ENCODE results near the gene DLG2.

The DLG2 gene

GRCh38 chr11:83978942-83979341 lies 1648.2 kb downstream of the DLG2 start:
- H3K27ac ChIP-seq (ENCODE audit: low read depth, low read length) = no peak overlapping the region
- no peaks in the 10 kb centered on the region for H3K27me3 ChIP-seq (ENCODE audit: control insufficient read depth, insufficient read depth, low read length)
- peaks cover 5% of the 10 kb centered on the region; the same call in 1 of the 2 replicates for H3K4me1 ChIP-seq (ENCODE audit: control insufficient read depth, insufficient read depth, low read length)
- no peaks in the 10 kb centered on the region for H3K9me3 ChIP-seq (ENCODE audit: control insufficient read depth, insufficient read depth, low read depth, low read length)
- no peaks in the 10 kb centered on the region for H3K36me3 ChIP-seq (ENCODE audit: control insufficient read depth, insufficient read depth, low read length)
- no peak overlapping the region for H3K4me3 ChIP-seq (ENCODE audit: low read depth, low read length)
- no peak overlapping the region for H3K9ac ChIP-seq (ENCODE audit: low read length)

DNA sequence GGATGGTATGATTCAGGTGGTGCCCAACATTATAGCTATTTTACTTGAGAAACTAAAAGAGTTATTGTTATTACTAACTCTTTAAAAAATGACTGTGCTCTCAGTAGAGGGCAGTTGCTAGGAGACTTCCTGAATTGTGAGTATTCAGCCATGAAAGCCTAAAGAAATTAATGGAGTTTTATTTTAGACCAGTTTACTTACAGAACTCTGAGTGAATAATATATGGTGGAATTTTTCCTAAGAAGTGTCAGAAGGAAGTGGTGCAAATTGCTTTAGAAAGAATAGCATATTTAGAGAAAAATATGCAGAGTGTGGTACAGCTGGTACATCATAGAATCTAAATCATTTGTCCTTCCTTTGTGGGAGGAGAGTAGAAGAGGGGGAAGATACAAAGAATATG lies 1651.1 kb downstream of the DLG2 start:
- H3K4me1 ChIP-seq (ENCODE audit: control insufficient read depth, insufficient read depth, low read length) = peaks cover 9% of the 10 kb centered on the region; the same call in 1 of the 2 replicates
- no peaks in the 10 kb centered on the region for H3K9me3 ChIP-seq (ENCODE audit: control insufficient read depth, insufficient read depth, low read depth, low read length)
- no peak overlapping the region for H3K9ac ChIP-seq (ENCODE audit: low read length)
- no peaks in the 10 kb centered on the region for H3K27me3 ChIP-seq (ENCODE audit: control insufficient read depth, insufficient read depth, low read length)
- no peaks in the 10 kb centered on the region for H3K36me3 ChIP-seq (ENCODE audit: control insufficient read depth, insufficient read depth, low read length)
- no peak overlapping the region for H3K27ac ChIP-seq (ENCODE audit: low read depth, low read length)
- no peak overlapping the region for H3K4me3 ChIP-seq (ENCODE audit: low read depth, low read length)

GRCh38 chr11:83972536-83972935 lies 1654.6 kb downstream of the DLG2 start:
- Histone ChIP-seq H3K36me3 (ENCODE audit: control insufficient read depth, insufficient read depth, low read length) (no peaks in the 10 kb centered on the region), H3K9ac (ENCODE audit: low read length) (no peak overlapping the region), H3K4me1 (ENCODE audit: control insufficient read depth, insufficient read depth, low read length) (peaks cover 6% of the 10 kb centered on the region; the same call in 1 of the 2 replicates), H3K27ac (ENCODE audit: low read depth, low read length) (no peak overlapping the region), H3K9me3 (ENCODE audit: control insufficient read depth, insufficient read depth, low read depth, low read length) (no peaks in the 10 kb centered on the region), H3K4me3 (ENCODE audit: low read depth, low read length) (no peak overlapping the region), H3K27me3 (ENCODE audit: control insufficient read depth, insufficient read depth, low read length) (no peaks in the 10 kb centered on the region)

DNA sequence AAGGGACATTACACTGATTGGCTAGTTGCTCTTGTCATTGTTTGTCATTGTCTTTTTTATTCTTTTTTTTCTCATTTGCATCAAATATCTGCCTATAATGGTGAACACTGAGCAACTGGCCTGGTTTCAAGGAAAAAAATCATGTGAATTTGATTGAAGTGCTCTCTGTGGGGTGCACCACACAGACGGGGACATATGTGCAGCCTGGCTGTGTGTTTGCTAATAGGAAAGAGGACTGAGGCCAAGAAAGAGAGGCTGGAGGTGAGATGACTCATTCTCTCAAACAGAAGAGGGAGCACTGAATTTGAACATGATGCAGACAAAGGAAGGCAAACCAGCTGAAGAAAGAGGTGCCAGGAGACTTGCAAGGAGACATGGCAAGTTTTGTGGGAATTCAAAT lies 1656.1 kb downstream of the DLG2 start:
- no peaks in the 10 kb centered on the region for H3K27me3 ChIP-seq (ENCODE audit: control insufficient read depth, insufficient read depth, low read length)
- H3K9me3 ChIP-seq (ENCODE audit: control insufficient read depth, insufficient read depth, low read depth, low read length) = no peaks in the 10 kb centered on the region
- H3K9ac ChIP-seq (ENCODE audit: low read length) = no peak overlapping the region
- H3K4me3 ChIP-seq (ENCODE audit: low read depth, low read length) = no peak overlapping the region
- H3K4me1 ChIP-seq (ENCODE audit: control insufficient read depth, insufficient read depth, low read length) = peaks cover 6% of the 10 kb centered on the region; the same call in 1 of the 2 replicates
- no peaks in the 10 kb centered on the region for H3K36me3 ChIP-seq (ENCODE audit: control insufficient read depth, insufficient read depth, low read length)
- no peak overlapping the region for H3K27ac ChIP-seq (ENCODE audit: low read depth, low read length)

GRCh38 chr11:83970061-83970671 lies 1657.0 kb downstream of the DLG2 start:
- Histone ChIP-seq H3K9me3 (ENCODE audit: control insufficient read depth, insufficient read depth, low read depth, low read length) (no peaks in the 10 kb centered on the region), H3K27me3 (ENCODE audit: control insufficient read depth, insufficient read depth, low read length) (no peaks in the 10 kb centered on the region), H3K4me1 (ENCODE audit: control insufficient read depth, insufficient read depth, low read length) (peaks cover 6% of the 10 kb centered on the region; the same call in 1 of the 2 replicates), H3K4me3 (ENCODE audit: low read depth, low read length) (no peak overlapping the region), H3K9ac (ENCODE audit: low read length) (no peak overlapping the region), H3K27ac (ENCODE audit: low read depth, low read length) (no peak overlapping the region), H3K36me3 (ENCODE audit: control insufficient read depth, insufficient read depth, low read length) (no peaks in the 10 kb centered on the region)

DNA sequence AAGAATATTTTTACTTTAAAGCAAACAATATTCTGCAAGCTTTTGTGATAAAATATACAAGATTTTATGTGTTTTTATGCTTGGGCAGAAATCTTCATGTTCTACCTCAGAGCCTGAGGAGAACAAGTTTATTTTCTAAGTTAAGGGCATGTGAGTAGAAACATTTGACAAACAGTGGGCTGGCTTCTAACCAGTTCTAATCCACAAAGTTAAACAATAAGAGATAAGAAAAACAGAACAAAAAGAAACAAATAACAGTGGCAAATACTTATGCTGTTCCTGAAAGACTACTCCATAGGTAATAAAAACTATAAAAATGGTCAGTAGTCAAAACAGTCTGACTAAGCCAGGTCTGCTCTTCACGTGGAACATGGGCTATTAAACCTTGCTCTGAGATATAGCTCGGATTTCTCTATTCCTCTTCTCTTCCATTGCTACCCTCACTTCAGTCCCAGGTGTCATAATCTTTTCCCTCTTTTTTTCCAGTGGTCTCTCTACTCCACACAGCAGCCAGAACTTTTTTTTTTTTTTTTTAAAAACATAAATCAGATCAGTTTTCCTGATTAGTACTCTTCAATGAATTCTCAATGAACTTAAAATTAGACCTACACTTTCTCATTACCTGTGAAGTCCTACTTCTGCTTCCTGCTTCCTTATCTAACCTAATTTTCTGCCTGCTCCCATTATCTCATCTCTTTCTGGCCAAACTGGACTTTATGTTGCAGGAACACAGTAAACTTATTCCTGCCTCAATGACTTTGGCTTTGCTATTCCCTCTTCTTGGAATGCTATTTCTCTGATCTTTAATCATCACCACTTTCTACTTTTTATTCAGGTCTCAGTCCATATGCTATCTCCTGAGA lies 1669.9 kb downstream of the DLG2 start:
- Histone ChIP-seq H3K4me1 (ENCODE audit: control insufficient read depth, insufficient read depth, low read length) (no peaks in the 10 kb centered on the region), H3K9ac (ENCODE audit: low read length) (no peak overlapping the region), H3K27me3 (ENCODE audit: control insufficient read depth, insufficient read depth, low read length) (no peaks in the 10 kb centered on the region), H3K36me3 (ENCODE audit: control insufficient read depth, insufficient read depth, low read length) (no peaks in the 10 kb centered on the region), H3K27ac (ENCODE audit: low read depth, low read length) (no peak overlapping the region), H3K9me3 (ENCODE audit: control insufficient read depth, insufficient read depth, low read depth, low read length) (no peaks in the 10 kb centered on the region), H3K4me3 (ENCODE audit: low read depth, low read length) (no peak overlapping the region)

GRCh38 chr11:83956119-83956697 lies 1670.9 kb downstream of the DLG2 start:
- H3K27me3 ChIP-seq (ENCODE audit: control insufficient read depth, insufficient read depth, low read length) = no peaks in the 10 kb centered on the region

GRCh38 chr11:83954780-83955179 lies 1672.4 kb downstream of the DLG2 start:
- Histone ChIP-seq H3K9me3 (ENCODE audit: control insufficient read depth, insufficient read depth, low read depth, low read length) (no peaks in the 10 kb centered on the region), H3K4me3 (ENCODE audit: low read depth, low read length) (no peak overlapping the region), H3K27me3 (ENCODE audit: control insufficient read depth, insufficient read depth, low read length) (no peaks in the 10 kb centered on the region)

More at GRCh38 chr11:83956119-83956697, 1670.9 kb downstream of the DLG2 start:
- Histone ChIP-seq H3K9me3 (ENCODE audit: control insufficient read depth, insufficient read depth, low read depth, low read length) (no peaks in the 10 kb centered on the region), H3K4me1 (ENCODE audit: control insufficient read depth, insufficient read depth, low read length) (peaks cover 6% of the 10 kb centered on the region; the same call in 1 of the 2 replicates), H3K4me3 (ENCODE audit: low read depth, low read length) (no peak overlapping the region), H3K27ac (ENCODE audit: low read depth, low read length) (no peak overlapping the region), H3K9ac (ENCODE audit: low read length) (no peak overlapping the region), H3K36me3 (ENCODE audit: control insufficient read depth, insufficient read depth, low read length) (no peaks in the 10 kb centered on the region)

GRCh38 chr11:83951521-83951920 lies 1675.6 kb downstream of the DLG2 start:
- no peak overlapping the region for H3K4me3 ChIP-seq (ENCODE audit: low read depth, low read length)
- H3K27ac ChIP-seq (ENCODE audit: low read depth, low read length) = no peak overlapping the region
- peaks cover 18% of the 10 kb centered on the region for H3K4me1 ChIP-seq (ENCODE audit: control insufficient read depth, insufficient read depth, low read length)
- H3K27me3 ChIP-seq (ENCODE audit: control insufficient read depth, insufficient read depth, low read length) = no peaks in the 10 kb centered on the region
- no peaks in the 10 kb centered on the region for H3K36me3 ChIP-seq (ENCODE audit: control insufficient read depth, insufficient read depth, low read length)
- H3K9me3 ChIP-seq (ENCODE audit: control insufficient read depth, insufficient read depth, low read depth, low read length) = no peaks in the 10 kb centered on the region
- no peak overlapping the region for H3K9ac ChIP-seq (ENCODE audit: low read length)

More at GRCh38 chr11:83954780-83955179, 1672.4 kb downstream of the DLG2 start:
- no peak overlapping the region for H3K9ac ChIP-seq (ENCODE audit: low read length)
- H3K4me1 ChIP-seq (ENCODE audit: control insufficient read depth, insufficient read depth, low read length) = peaks cover 7% of the 10 kb centered on the region; the same call in 1 of the 2 replicates
- no peak overlapping the region for H3K27ac ChIP-seq (ENCODE audit: low read depth, low read length)
- H3K36me3 ChIP-seq (ENCODE audit: control insufficient read depth, insufficient read depth, low read length) = no peaks in the 10 kb centered on the region

- Histone ChIP-seq H3K4me1 (ENCODE audit: control insufficient read depth, insufficient read depth, low read length) (peaks cover 18% of the 10 kb centered on the region), H3K4me3 (ENCODE audit: low read depth, low read length) (no peak overlapping the region), H3K36me3 (ENCODE audit: control insufficient read depth, insufficient read depth, low read length) (no peaks in the 10 kb centered on the region), H3K9ac (ENCODE audit: low read length) (no peak overlapping the region), H3K27me3 (ENCODE audit: control insufficient read depth, insufficient read depth, low read length) (no peaks in the 10 kb centered on the region), H3K9me3 (ENCODE audit: control insufficient read depth, insufficient read depth, low read depth, low read length) (0 out of 2 replicates have a peak, but pooled peaks cover 2% of the 10 kb centered on the region), H3K27ac (ENCODE audit: low read depth, low read length) (no peak overlapping the region)
These were observed 1678.9 kb downstream of the DLG2 start for GRCh38 chr11:83948200-83948599.

- H3K4me3 ChIP-seq (ENCODE audit: low read depth, low read length) = no peak overlapping the region
- H3K36me3 ChIP-seq (ENCODE audit: control insufficient read depth, insufficient read depth, low read length) = no peaks in the 10 kb centered on the region
- H3K9me3 ChIP-seq (ENCODE audit: control insufficient read depth, insufficient read depth, low read depth, low read length) = 0 out of 2 replicates have a peak, but pooled peaks cover 2% of the 10 kb centered on the region
- no peak overlapping the region for H3K27ac ChIP-seq (ENCODE audit: low read depth, low read length)
- no peak overlapping the region for H3K9ac ChIP-seq (ENCODE audit: low read length)
- no peaks in the 10 kb centered on the region for H3K27me3 ChIP-seq (ENCODE audit: control insufficient read depth, insufficient read depth, low read length)
- H3K4me1 ChIP-seq (ENCODE audit: control insufficient read depth, insufficient read depth, low read length) = peaks cover 11% of the 10 kb centered on the region
These were observed 1681.2 kb downstream of the DLG2 start for GRCh38 chr11:83945976-83946375.

All from HUES6 (cell line).